Fibroblast of lung (primary cell): ENCODE results near the gene DLG2. TPM values are rescaled to one million over a fixed set of nuclear protein-coding genes. Genes with fewer than 3 reads are reported as not detected.

Source experiments
- DNase-seq, 2 donors: peaks; one replicate each; pipeline versions ENCODE4 v3.0.0 to v3.0.0-alpha.2; 2010; ENCODE audit warnings: low read depth in 2 of 2
- H2AFZ ChIP-seq: 2 replicates; pipeline ENCODE4 v1.5.1; 2012; ENCODE audit warnings: low read length, control low read depth, inconsistent platforms
- H3K27ac ChIP-seq: 2 replicates; pipeline ENCODE4 v1.5.1; 2011; ENCODE audit warnings: low read length, control low read depth; ENCODE audit not compliant: insufficient read depth
- H3K27me3 ChIP-seq: 2 replicates; pipeline ENCODE4 v1.5.1; 2011; ENCODE audit warnings: mild to moderate bottlenecking, low read length; ENCODE audit not compliant: control insufficient read depth, insufficient read depth
- H3K36me3 ChIP-seq: 2 replicates; pipeline ENCODE4 v1.5.1; 2011; ENCODE audit warnings: low read length; ENCODE audit not compliant: control insufficient read depth, insufficient read depth
- H3K4me1 ChIP-seq: 2 replicates; pipeline ENCODE4 v1.5.1; 2011; ENCODE audit warnings: low read length; ENCODE audit not compliant: control insufficient read depth, insufficient read depth; ENCODE audit errors: extremely low read depth
- H3K4me2 ChIP-seq: 2 replicates; pipeline ENCODE4 v1.5.1; 2011; ENCODE audit warnings: low read length, control low read depth; ENCODE audit not compliant: insufficient read depth; ENCODE audit errors: extremely low read depth
- H3K4me3 ChIP-seq, 4 experiments: fragments of 200-600 bp in 1 of 4; sonication (generic) in 1 of 4; replicated peaks in 1 of 4; 2 replicates each; pipeline ENCODE4 v1.5.1; 2011 to 2016; ENCODE audit warnings: low read length in 4 of 4, low read depth in 3 of 4, mild to moderate bottlenecking in 3 of 4, control low read depth in 2 of 4, inconsistent platforms in 1 of 4, mixed read lengths in 1 of 4; ENCODE audit not compliant: insufficient read depth in 1 of 4; ENCODE audit errors: control extremely low read depth in 1 of 4
- H3K79me2 ChIP-seq: 2 replicates; pipeline ENCODE4 v1.5.1; 2012; ENCODE audit warnings: mild to moderate bottlenecking, low read length, inconsistent platforms; ENCODE audit not compliant: control insufficient read depth, insufficient read depth
- H3K9ac ChIP-seq: 2 replicates; pipeline ENCODE4 v1.5.1; 2011; ENCODE audit warnings: mild to moderate bottlenecking, low read length, control low read depth; ENCODE audit not compliant: insufficient read depth
- H3K9me3 ChIP-seq: 2 replicates; pipeline ENCODE4 v1.5.1; 2012; ENCODE audit warnings: low read depth, low read length; ENCODE audit not compliant: control insufficient read depth, insufficient read depth
- H4K20me1 ChIP-seq: 2 replicates; pipeline ENCODE4 v1.5.1; 2011; ENCODE audit warnings: low read length; ENCODE audit not compliant: control insufficient read depth, insufficient read depth; ENCODE audit errors: extremely low read depth
- CTCF ChIP-seq, 2 donors: IDR thresholded peaks in 1 of 2; conservative IDR thresholded peaks in 1 of 2; 1 replicate in 1 of 2; 2 replicates in 1 of 2; pipeline ENCODE4 v1.5.1; 2011 to 2012; ENCODE audit warnings: low read length in 2 of 2, control low read depth in 1 of 2, inconsistent platforms in 1 of 2, low read depth in 1 of 2, mild to moderate bottlenecking in 1 of 2
- EZH2 ChIP-seq: IDR thresholded peaks from 2 replicates; pipeline ENCODE4 v1.5.1; 2012; ENCODE audit warnings: low read length, control low read depth, mild to moderate bottlenecking; ENCODE audit errors: missing control alignments
- polyA plus RNA-seq, 2 donors: library from polyadenylated mRNA; depleted of rRNA in 1 of 2; stranded (reverse) in 1 of 2; unstranded in 1 of 2; fragments of >200 nt; gene quantifications; 2 replicates each; pipeline ENCODE4 v1.2.1, GENCODE V29; 2011 to 2012; ENCODE audit warnings: missing spikeins in 1 of 2
- total RNA-seq: library from RNA; depleted of rRNA; stranded (reverse); fragments of >200 nt; gene quantifications from 2 replicates; pipeline ENCODE4 v1.2.1, GENCODE V29; 2014

DLG2 gene
- total and polyA plus RNA-seq, 2 donors (not counting 1 experiment from before 2014, with no cell fraction given) = 0.77 to 2.3 TPM

GRCh38 chr11:84626256-84626655, 1000.9 kb downstream of the DLG2 start:
- Histone ChIP-seq H2AFZ (no peak overlapping the region), H3K9ac (no peak overlapping the region), H3K79me2 (no peaks in the 10 kb centered on the region), H4K20me1 (no peaks in the 10 kb centered on the region), H3K4me2 (no peak overlapping the region), H3K27ac (no peak overlapping the region), H3K36me3 (no peaks in the 10 kb centered on the region), H3K4me1 (no peaks in the 10 kb centered on the region), H3K4me3 (no peak overlapping the region), H3K27me3 (no peaks in the 10 kb centered on the region), H3K9me3 (no peaks in the 10 kb centered on the region)
- TF ChIP-seq EZH2 (no peak), CTCF (conservative IDR thresholded peaks at IDR 0.05 in 1 of 2, IDR thresholded peaks at IDR 0.05 in 1 of 2; ENCODE audit: low read depth in 1 of 2, low read length in 2 of 2) (no peak)
- peak in 1 of 2 donors; percentile 16 for DNase-seq

- no peak overlapping the region for H3K4me3 ChIP-seq
- H3K79me2 ChIP-seq = no peaks in the 10 kb centered on the region
- no peak overlapping the region for H3K4me2 ChIP-seq
- H3K27ac ChIP-seq = no peak overlapping the region
- H3K36me3 ChIP-seq = no peaks in the 10 kb centered on the region
- H4K20me1 ChIP-seq = no peaks in the 10 kb centered on the region
- no peak overlapping the region for H3K9ac ChIP-seq
- H3K9me3 ChIP-seq = no peaks in the 10 kb centered on the region
- no peaks in the 10 kb centered on the region for H3K4me1 ChIP-seq
- no peak for DNase-seq
- no peaks in the 10 kb centered on the region for H3K27me3 ChIP-seq
- TF ChIP-seq EZH2 = no peak
- no peak for TF ChIP-seq CTCF (conservative IDR thresholded peaks at IDR 0.05 in 1 of 2, IDR thresholded peaks at IDR 0.05 in 1 of 2; ENCODE audit: low read depth in 1 of 2, low read length in 2 of 2)
- no peak overlapping the region for H2AFZ ChIP-seq
Measured at GRCh38 chr11:84612645-84613044, 1014.5 kb downstream of the DLG2 start.

GRCh38 chr11:84608837-84609196, 1018.3 kb downstream of the DLG2 start:
- H3K36me3 ChIP-seq = no peaks in the 10 kb centered on the region
- H3K9ac ChIP-seq = no peak overlapping the region
- no peaks in the 10 kb centered on the region for H4K20me1 ChIP-seq
- H3K9me3 ChIP-seq = no peaks in the 10 kb centered on the region
- DNase-seq = no peak
- H3K27me3 ChIP-seq = no peaks in the 10 kb centered on the region
- H3K4me2 ChIP-seq = no peak overlapping the region
- no peaks in the 10 kb centered on the region for H3K79me2 ChIP-seq
- no peak overlapping the region for H3K27ac ChIP-seq
- no peak overlapping the region for H2AFZ ChIP-seq
- no peak overlapping the region for H3K4me3 ChIP-seq
- no peak for TF ChIP-seq CTCF (conservative IDR thresholded peaks at IDR 0.05 in 1 of 2, IDR thresholded peaks at IDR 0.05 in 1 of 2; ENCODE audit: low read depth in 1 of 2, low read length in 2 of 2)
- no peaks in the 10 kb centered on the region for H3K4me1 ChIP-seq
